ENCODE results near the gene MBL2. TPM values are rescaled to one million over a fixed set of nuclear protein-coding genes. Genes with fewer than 3 reads are reported as not detected.

MBL2 gene
- total and polyA plus RNA-seq, 10 of the 15 experiments (the other 5 are each of a cell fraction or from before 2014, with no cell fraction given): not detected

- Histone ChIP-seq H3K4me1 (ENCODE audit: control insufficient read depth, insufficient read depth, low read length) (no peaks in the 10 kb centered on the region), H3K79me2 (ENCODE audit: control insufficient read depth, insufficient read depth, low read length) (no peaks in the 10 kb centered on the region), H3K36me3 (ENCODE audit: control insufficient read depth in 2 of 2, insufficient read depth in 2 of 2, low read length in 1 of 2) (no peaks in the 10 kb centered on the region), H2AFZ (ENCODE audit: control insufficient read depth, low read depth, low read length) (no peak overlapping the region), H3K4me3 (no peak overlapping the region), H4K20me1 (ENCODE audit: control insufficient read depth, insufficient read depth) (no peaks in the 10 kb centered on the region), H3K9ac (ENCODE audit: control insufficient read depth, insufficient read depth, low read length) (no peak overlapping the region), H3K9me3 (replicated peaks; ENCODE audit: control insufficient read depth, insufficient read depth, low read length) (no peaks in the 10 kb centered on the region), H3K27ac (ENCODE audit: control insufficient read depth, insufficient read depth) (no peak overlapping the region), H3K4me2 (ENCODE audit: control insufficient read depth, insufficient read depth) (no peak overlapping the region), H3K27me3 (replicated peaks in 1 of 2; ENCODE audit: control insufficient read depth in 2 of 2, insufficient read depth in 2 of 2, low read length in 1 of 2) (no peaks in the 10 kb centered on the region)
- no peak for TF ChIP-seq IKZF1 (conservative IDR thresholded peaks at IDR 0.05)
- TF ChIP-seq SREBF1 (IDR thresholded peaks at IDR 0.05; ENCODE audit: low read length): no peak
- TF ChIP-seq CHD1 (IDR thresholded peaks at IDR 0.05; ENCODE audit: low read depth, low read length): no peak
- no peak for TF ChIP-seq LARP7 (IDR thresholded peaks at IDR 0.05)
- WGBS (ENCODE audit: insufficient coverage, insufficient replicate concordance, low lambda C conversion rate, missing lambda C conversion rate): 2% methylated on average over 5 of the region's 5 CpGs
- ChIA-PET CTCF (interaction anchor here (1.0 to 5.2 kb wide), 4 partner anchors 14 to 132 kb away, joined by 3 to 56 read pairs (median 27); no protein-coding TSS in a partner anchor), POLR2A (no interaction called here), SMC1A (ENCODE audit: uncharacterized antibody, unreplicated experiment) (interaction anchor here (1.9 kb wide), 1 partner anchor 133 kb away, joined by 5 read pairs; no protein-coding TSS in a partner anchor), RAD21 (ENCODE audit: unreplicated experiment) (no interaction called here)
- FAIRE-seq (no peak), ATAC-seq (no peak), DNase-seq (ENCODE audit: low read depth, low spot score) (no peak)
- intact Hi-C loops (cut with micrococcal nuclease; ENCODE audit: unreplicated experiment) (no loop called here), in situ Hi-C loops (cut with MboI) (no loop called here)
- BruUV-seq (replicated peaks): no TSS peak
These were observed 4.8 kb upstream of the MBL2 start for GRCh38 chr10:52777414-52777813.

- DNase-seq (ENCODE audit: low read depth, low spot score): no peak
- Histone ChIP-seq H3K27me3 (replicated peaks in 1 of 2; ENCODE audit: control insufficient read depth in 2 of 2, insufficient read depth in 2 of 2, low read length in 1 of 2) (no peaks in the 10 kb centered on the region), H3K4me2 (ENCODE audit: control insufficient read depth, insufficient read depth) (no peak overlapping the region), H3K36me3 (ENCODE audit: control insufficient read depth in 2 of 2, insufficient read depth in 2 of 2, low read length in 1 of 2) (no peaks in the 10 kb centered on the region), H3K79me2 (ENCODE audit: control insufficient read depth, insufficient read depth, low read length) (no peaks in the 10 kb centered on the region), H4K20me1 (ENCODE audit: control insufficient read depth, insufficient read depth) (no peaks in the 10 kb centered on the region), H3K9me3 (replicated peaks; ENCODE audit: control insufficient read depth, insufficient read depth, low read length) (no peaks in the 10 kb centered on the region), H3K9ac (ENCODE audit: control insufficient read depth, insufficient read depth, low read length) (no peak overlapping the region), H3K4me3 (no peak overlapping the region), H2AFZ (ENCODE audit: control insufficient read depth, low read depth, low read length) (no peak overlapping the region), H3K4me1 (ENCODE audit: control insufficient read depth, insufficient read depth, low read length) (no peaks in the 10 kb centered on the region), H3K27ac (ENCODE audit: control insufficient read depth, insufficient read depth) (no peak overlapping the region)
- in situ Hi-C loops (cut with MboI): no loop called here
- ChIA-PET SMC1A (ENCODE audit: uncharacterized antibody, unreplicated experiment) (no interaction called here), RAD21 (ENCODE audit: unreplicated experiment) (no interaction called here), CTCF (no interaction called here), POLR2A (no interaction called here)
- intact Hi-C loops (cut with micrococcal nuclease; ENCODE audit: unreplicated experiment): no loop called here
- BruUV-seq (replicated peaks): no TSS peak
- 0% methylated on average over 1 of the region's 1 CpG for WGBS (ENCODE audit: insufficient coverage, insufficient replicate concordance, low lambda C conversion rate, missing lambda C conversion rate)
- FAIRE-seq: no peak
- ATAC-seq: no peak
- TF ChIP-seq ELK1 (IDR thresholded peaks at IDR 0.05; ENCODE audit: low read depth, low read length) (no peak), SMARCA5 (IDR thresholded peaks at IDR 0.05) (no peak), SIN3A (IDR thresholded peaks at IDR 0.05; ENCODE audit: low read depth, low read length) (no peak), CREM (IDR thresholded peaks at IDR 0.05; ENCODE audit: low read depth) (no peak), IKZF1 (conservative IDR thresholded peaks at IDR 0.05) (no peak), BCLAF1 (IDR thresholded peaks at IDR 0.05) (no peak), ZZZ3 (IDR thresholded peaks at IDR 0.05; ENCODE audit: control insufficient read depth, insufficient read length, low read depth) (no peak), SPI1 (IDR thresholded peaks at IDR 0.05; ENCODE audit: borderline replicate concordance, insufficient read depth, low read depth, low read length) (no peak), E4F1 (IDR thresholded peaks at IDR 0.05; ENCODE audit: borderline replicate concordance, partially characterized antibody) (no peak), ZNF24 (IDR thresholded peaks at IDR 0.05) (no peak)
These were observed 3.9 kb upstream of the MBL2 start for GRCh38 chr10:52776471-52776903.

Data from GM12878 (cell line).